Neural cell (in vitro differentiated cells): ENCODE measurements around the gene CTR9. TPM values are rescaled to one million over a fixed set of nuclear protein-coding genes. Genes with fewer than 3 reads are reported as not detected.

Experiments used
- H2AFZ ChIP-seq: fragments of 200-600, 300-800 bp; sonication (generic), shearing (Covaris generic); 2 replicates; pipeline ENCODE4 v1.6.0; 2014; ENCODE audit warnings: low read depth, mild to moderate bottlenecking, antibody characterized with exemption, low read length, moderate library complexity
- H3F3A ChIP-seq: fragments of 200-600 bp; shearing (Covaris generic); 2 replicates; pipeline ENCODE4 v1.6.1; 2016; ENCODE audit warnings: mild to moderate bottlenecking, moderate library complexity, mixed read lengths, antibody characterized with exemption, low read length; ENCODE audit not compliant: insufficient read depth, poor library complexity, severe bottlenecking
- H3K27ac ChIP-seq: fragments of 200-600, 300-800 bp; sonication (generic), shearing (Covaris generic); 2 replicates; pipeline ENCODE4 v1.5.1; 2014; ENCODE audit warnings: mild to moderate bottlenecking, low read length, moderate library complexity
- H3K27me3 ChIP-seq: fragments of 300-800, 200-600 bp; sonication (generic), shearing (Covaris generic); 2 replicates; pipeline ENCODE4 v1.6.0; 2014; ENCODE audit warnings: mild to moderate bottlenecking, low read depth, low read length, moderate library complexity; ENCODE audit not compliant: insufficient read depth
- H3K36me3 ChIP-seq: fragments of 300-800, 200-600 bp; sonication (generic), shearing (Covaris generic); 2 replicates; pipeline ENCODE4 v1.5.1; 2014; ENCODE audit warnings: mild to moderate bottlenecking, antibody characterized with exemption, low read length, moderate library complexity; ENCODE audit not compliant: insufficient read depth
- H3K4me2 ChIP-seq: fragments of 300-800, 200-600 bp; sonication (generic), shearing (Covaris generic); 2 replicates; pipeline ENCODE4 v1.6.0; 2014; ENCODE audit warnings: mild to moderate bottlenecking, low read length
- H3K4me3 ChIP-seq: fragments of 300-800, 200-600 bp; sonication (generic), shearing (Covaris generic); 2 replicates; pipeline ENCODE4 v1.5.1; 2014; ENCODE audit warnings: mild to moderate bottlenecking, low read length, moderate library complexity
- H3K79me2 ChIP-seq: fragments of 200-600 bp; shearing (Covaris generic); replicated peaks from 2 replicates; pipeline ENCODE4 v1.6.0; 2014; ENCODE audit warnings: mild to moderate bottlenecking, low read length, moderate library complexity; ENCODE audit not compliant: insufficient read depth
- H3K9ac ChIP-seq: fragments of 300-800, 200-600 bp; sonication (generic), shearing (Covaris generic); 2 replicates; pipeline ENCODE4 v1.6.1; 2016; ENCODE audit warnings: mild to moderate bottlenecking, low read length, mixed read lengths
- H3K9me2 ChIP-seq: fragments of 200-600 bp; shearing (Covaris generic); 2 replicates; pipeline ENCODE4 v1.6.1; 2016; ENCODE audit warnings: mild to moderate bottlenecking, low read length, mixed read lengths; ENCODE audit not compliant: insufficient read depth
- H3K9me3 ChIP-seq: fragments of 200-600, 300-800 bp; sonication (generic), shearing (Covaris generic); 2 replicates; pipeline ENCODE4 v1.6.1; 2016; ENCODE audit warnings: mild to moderate bottlenecking, mixed run types, low read length, moderate library complexity, mixed read lengths
- H4K20me1 ChIP-seq: fragments of 200-600 bp; shearing (Covaris generic); 2 replicates; pipeline ENCODE4 v1.6.1; 2016; ENCODE audit warnings: mild to moderate bottlenecking, mixed run types; ENCODE audit not compliant: insufficient read depth
- CTCF ChIP-seq: fragments of 450-650 bp; IDR thresholded peaks from 2 replicates; pipeline ENCODE4 v1.5.1; 2014; ENCODE audit warnings: antibody characterized with exemption, mild to moderate bottlenecking, moderate library complexity; ENCODE audit not compliant: poor library complexity, severe bottlenecking
- EP300 ChIP-seq: fragments of 450-650 bp; conservative IDR thresholded peaks from 2 replicates; pipeline ENCODE4 v1.6.1; 2014; ENCODE audit warnings: antibody characterized with exemption, mild to moderate bottlenecking, moderate library complexity; ENCODE audit not compliant: poor library complexity, severe bottlenecking
- MXI1 ChIP-seq: fragments of 450-650 bp; conservative IDR thresholded peaks from 2 replicates; pipeline ENCODE4 v1.6.1; 2014; ENCODE audit warnings: antibody characterized with exemption, mild to moderate bottlenecking; ENCODE audit not compliant: poor library complexity, severe bottlenecking
- POLR2AphosphoS5 ChIP-seq: IDR thresholded peaks from 2 replicates; pipeline ENCODE4 v1.6.1; 2012
- RAD21 ChIP-seq: fragments of 450-650 bp; conservative IDR thresholded peaks from 2 replicates; pipeline ENCODE4 v1.6.1; 2014; ENCODE audit warnings: antibody characterized with exemption, mild to moderate bottlenecking, moderate library complexity
- REST ChIP-seq: IDR thresholded peaks from 2 replicates; pipeline ENCODE4 v1.6.1; 2012; ENCODE audit warnings: borderline replicate concordance
- SMC3 ChIP-seq: fragments of 450-650 bp; conservative IDR thresholded peaks from 2 replicates; pipeline ENCODE4 v1.6.1; 2014; ENCODE audit warnings: antibody characterized with exemption, mild to moderate bottlenecking, moderate library complexity; ENCODE audit not compliant: poor library complexity
- polyA plus RNA-seq: library from polyadenylated mRNA; depleted of rRNA; stranded (reverse); fragments of >200 nt; gene quantifications from 2 replicates; pipeline ENCODE4 v1.2.3, GENCODE V29; 2014

Gene CTR9
- polyA plus RNA-seq, 1 donor from 2014 or later = 24.1 TPM

- H4K20me1 ChIP-seq = no peaks in the 10 kb centered on the region
- H3K79me2 ChIP-seq = no peaks in the 10 kb centered on the region
- no peak overlapping the region for H3K27ac ChIP-seq
- H3K4me3 ChIP-seq = no peak overlapping the region
- H3F3A ChIP-seq = no peaks in the 10 kb centered on the region
- H3K4me2 ChIP-seq = no peak overlapping the region
- no peaks in the 10 kb centered on the region for H3K27me3 ChIP-seq
- no peaks in the 10 kb centered on the region for H3K9me3 ChIP-seq
- H3K36me3 ChIP-seq = peaks cover 12% of the 10 kb centered on the region
- no peak overlapping the region for H2AFZ ChIP-seq
- H3K9me2 ChIP-seq = no peaks in the 10 kb centered on the region
- TF ChIP-seq MXI1 (no peak), EP300 (no peak), CTCF (no peak), POLR2AphosphoS5 (no peak), SMC3 (no peak), RAD21 (no peak), REST (no peak)
- no peak overlapping the region for H3K9ac ChIP-seq
These were observed 42.6 kb downstream of the CTR9 start for GRCh38 chr11:10793470-10794255.

- no peaks in the 10 kb centered on the region for H3K9me3 ChIP-seq
- no peak overlapping the region for H2AFZ ChIP-seq
- no peaks in the 10 kb centered on the region for H3K9me2 ChIP-seq
- peaks cover 2% of the 10 kb centered on the region for H3K79me2 ChIP-seq
- no peak for TF ChIP-seq EP300
- no peak for TF ChIP-seq RAD21
- TF ChIP-seq MXI1 = no peak
- TF ChIP-seq REST = no peak
- H3K36me3 ChIP-seq = peaks cover 37% of the 10 kb centered on the region
- H4K20me1 ChIP-seq = no peaks in the 10 kb centered on the region
- H3K27ac ChIP-seq = no peak overlapping the region
- no peaks in the 10 kb centered on the region for H3F3A ChIP-seq
- H3K27me3 ChIP-seq = no peaks in the 10 kb centered on the region
- H3K4me3 ChIP-seq = no peak overlapping the region
- H3K9ac ChIP-seq = no peak overlapping the region
- H3K4me2 ChIP-seq = no peak overlapping the region
These were observed 45.1 kb downstream of the CTR9 start for GRCh38 chr11:10796191-10796590.
